Stimulated activated naive CD8-positive, alpha-beta T cell treated with anti-CD3 and anti-CD28 coated beads, Interleukin-15, Interleukin-2, amounts not matched to agents 100 U/mL and 50 U/mL, for 24 hours (primary cell): Measurements from ENCODE around the gene NID1.
"Not testable (repeated sequence)": the region's sequence is repeated elsewhere in the genome, so short reads cannot be mapped to it uniquely, and the experiment has no call there.

ENCODE experiments used
- ATAC-seq: fragments of 150-1000 bp; cut with Tn5 transposase; one replicate; pipeline ENCODE4 v1.10.0; 2021
- DNase-seq: peaks from one replicate; pipeline ENCODE4 v3.0.0; 2021

NID1 gene

DNA sequence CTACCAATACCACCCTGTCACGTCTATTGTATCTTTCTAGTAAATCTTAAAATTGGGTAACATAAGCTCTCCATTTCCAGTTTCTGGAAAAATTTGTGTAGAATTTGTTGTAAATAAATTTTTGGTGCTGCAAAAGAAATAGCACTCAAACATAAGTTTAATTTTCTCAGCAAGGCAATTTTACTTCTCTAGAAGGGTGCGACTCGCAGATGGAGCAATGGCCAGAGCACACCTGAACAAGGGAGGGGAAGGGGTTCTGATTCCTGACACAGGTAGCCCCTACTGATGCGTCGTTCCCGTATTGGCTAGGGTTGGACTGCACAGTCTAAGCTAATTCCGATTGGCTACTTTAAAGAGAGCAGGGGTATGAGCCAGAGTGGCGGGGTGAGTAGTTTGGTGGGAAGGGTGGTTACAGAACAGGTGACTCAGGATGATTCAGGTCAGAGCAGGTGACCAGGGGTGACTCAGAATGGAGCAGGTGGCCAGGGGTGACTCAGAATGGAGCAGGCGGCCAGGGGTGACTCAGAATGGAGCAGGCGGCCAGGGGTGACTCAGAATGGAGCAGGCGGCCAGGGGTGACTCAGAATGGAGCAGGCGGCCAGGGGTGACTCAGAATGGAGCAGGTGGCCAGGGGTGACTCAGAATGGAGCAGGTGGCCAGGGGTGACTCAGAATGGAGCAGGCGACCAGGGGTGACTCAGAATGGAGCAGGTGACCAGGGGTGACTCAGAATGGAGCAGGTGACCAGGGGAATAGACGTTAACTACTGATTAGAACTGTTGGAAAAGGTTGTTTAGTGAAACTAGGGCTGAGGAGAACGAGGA, 32.0 kb upstream of the NID1 start:
- ATAC-seq, result not testable (repeated sequence)
- DNase-seq, result peak; percentile 79

DNA sequence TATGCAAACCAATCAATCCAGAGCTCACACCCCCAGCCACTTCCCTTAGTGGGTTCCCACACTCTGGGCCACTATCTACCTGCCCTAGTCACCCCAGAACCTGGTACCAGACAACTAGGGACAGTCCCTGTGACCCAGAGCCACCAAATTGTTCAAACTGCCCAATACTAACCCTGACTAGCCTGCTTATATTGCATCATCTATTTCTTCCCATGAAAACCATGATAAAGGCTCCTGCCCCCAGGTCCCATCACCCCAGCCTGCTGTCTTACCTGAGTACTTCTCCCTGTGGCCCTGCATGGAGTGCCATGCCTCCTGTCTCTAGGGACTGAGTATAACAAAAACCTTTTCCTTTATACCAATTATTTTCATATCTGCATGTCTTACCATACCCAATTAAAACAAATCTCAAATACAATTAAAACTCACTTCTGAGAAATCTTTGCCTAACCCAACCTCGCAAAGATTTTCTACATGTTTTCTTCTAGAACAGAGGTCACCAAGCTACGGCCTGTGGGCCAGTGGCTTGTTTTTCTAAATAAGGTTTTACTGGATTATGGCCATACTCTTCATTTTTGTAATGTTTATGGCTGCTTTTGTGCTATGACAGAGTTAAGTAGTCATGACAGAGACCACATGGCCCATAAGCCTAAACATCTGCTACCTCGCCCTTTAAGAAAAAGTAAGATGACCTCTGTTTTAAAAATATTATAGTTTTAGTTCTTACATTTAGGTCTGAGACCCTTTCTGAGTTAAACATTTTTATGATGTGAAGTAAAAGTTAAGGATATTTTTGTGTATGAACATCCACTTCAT, 31.0 kb upstream of the NID1 start:
- no peak for DNase-seq
- no peak for ATAC-seq

DNA sequence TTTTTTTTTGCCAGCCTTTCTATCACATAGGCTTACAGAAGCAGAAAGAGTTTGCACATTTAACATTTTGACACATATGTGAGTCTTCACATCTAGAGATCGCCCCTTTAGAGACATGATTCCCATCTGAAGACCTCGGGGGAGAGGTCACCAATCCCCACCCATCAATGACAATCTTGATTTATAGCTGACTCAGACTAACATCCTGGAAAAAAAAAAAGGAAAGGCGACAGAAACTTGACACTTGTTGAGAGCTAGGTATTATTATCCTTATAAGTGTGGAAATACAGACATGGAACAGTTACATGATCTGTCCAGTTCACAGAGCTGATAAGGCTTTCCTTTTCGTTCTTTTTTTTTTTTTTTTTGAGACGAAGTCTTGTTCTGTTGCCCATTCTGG, 28.0 kb upstream of the NID1 start:
- DNase-seq (no peak), ATAC-seq (no peak)

DNA sequence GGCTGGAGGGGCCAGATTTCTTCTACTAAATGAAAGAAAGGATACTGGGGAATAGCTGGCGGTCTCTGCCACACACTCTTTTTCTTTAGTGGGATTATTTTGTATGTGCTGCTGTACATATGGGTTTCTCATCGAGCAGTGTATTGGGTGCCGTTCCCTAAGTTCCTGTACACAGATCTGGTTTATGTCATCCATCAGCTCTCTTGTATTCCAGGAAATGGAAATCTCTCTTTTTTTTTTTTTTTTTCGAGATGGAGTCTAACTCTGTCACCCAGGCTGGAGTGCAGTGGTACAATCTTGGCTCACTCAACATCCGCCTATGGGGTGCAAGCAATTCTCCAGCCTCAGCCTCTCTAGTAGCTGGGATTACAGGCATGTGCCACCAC, 27.0 kb upstream of the NID1 start:
- ATAC-seq, result no peak

DNA sequence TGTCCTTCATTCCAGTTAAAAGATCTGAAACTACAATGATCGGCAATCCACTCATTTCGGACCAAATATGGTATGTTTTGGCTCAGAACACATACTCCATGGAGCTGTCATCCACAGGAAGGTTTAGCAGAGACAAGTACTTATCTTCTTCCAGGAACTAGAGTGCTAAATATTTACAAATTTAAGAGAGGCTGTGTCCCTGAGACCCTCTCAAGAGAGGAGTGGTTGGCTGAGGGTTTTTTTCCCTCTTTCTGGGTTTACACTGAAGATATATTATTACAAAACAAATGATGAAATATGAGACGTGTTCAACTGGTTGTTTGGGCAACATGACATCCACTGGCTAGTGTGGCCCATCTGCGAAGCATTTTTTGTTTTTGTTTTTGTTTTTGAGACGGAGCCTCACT, 25.9 kb upstream of the NID1 start:
- no peak for DNase-seq
- no peak for ATAC-seq

More for the DNA sequence above, 27.0 kb upstream of the NID1 start:
- no peak for DNase-seq

DNA sequence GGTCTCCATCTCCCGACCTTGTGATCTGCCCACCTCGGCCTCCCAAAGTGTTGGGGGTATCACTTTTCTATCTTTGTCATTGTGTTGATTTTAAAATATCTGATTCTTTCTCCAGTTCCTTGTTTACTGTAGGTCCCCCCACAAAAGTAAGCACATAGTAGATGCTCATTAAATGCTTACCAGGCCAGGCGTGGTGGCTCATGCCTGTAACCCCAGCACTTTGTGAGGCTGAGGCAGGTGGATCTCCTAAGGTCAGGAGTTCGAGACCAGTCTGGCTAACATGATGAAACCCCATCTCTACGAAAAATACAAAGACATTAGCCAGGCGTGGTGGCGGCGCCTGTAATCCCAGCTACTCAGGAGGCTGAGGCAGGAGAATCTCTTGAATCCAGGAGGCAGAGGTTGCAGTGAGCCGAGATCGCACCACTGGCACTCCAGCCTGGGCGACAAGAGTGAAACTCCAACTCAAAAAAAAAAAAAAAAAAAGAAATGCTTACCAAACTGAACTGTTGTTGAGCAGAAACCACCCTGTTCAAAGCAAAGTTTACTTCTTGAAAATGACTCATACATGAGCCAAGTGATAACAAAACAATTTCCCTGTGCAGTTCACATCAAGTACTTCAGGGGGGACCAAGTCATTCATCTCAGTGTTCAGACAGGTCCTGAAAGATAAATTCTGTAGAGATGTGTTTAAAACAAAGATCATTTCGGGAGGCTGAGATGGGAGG, 24.3 kb upstream of the NID1 start:
- ATAC-seq (peak; percentile 30), DNase-seq (no peak)

DNA sequence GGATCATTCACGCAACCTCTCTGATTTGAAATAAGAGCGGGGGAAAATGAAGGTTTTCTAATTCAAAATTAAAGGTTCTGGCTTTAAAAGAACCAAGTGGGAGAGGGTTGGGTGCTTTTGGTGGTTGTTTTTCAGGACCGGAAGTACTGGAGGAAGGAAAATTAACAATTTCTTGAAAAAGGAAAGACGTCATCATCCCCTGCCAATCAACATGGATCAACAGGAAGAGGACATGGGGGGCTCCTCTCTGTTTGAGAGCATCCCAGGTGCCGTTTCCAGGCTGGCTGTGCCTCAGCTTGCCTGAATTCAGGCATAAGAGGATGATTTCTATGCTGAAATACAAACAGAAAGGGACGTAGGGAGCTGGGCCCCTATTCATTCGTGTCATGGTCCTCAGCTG, 21.6 kb upstream of the NID1 start:
- ATAC-seq, result no peak
- DNase-seq, result no peak

DNA sequence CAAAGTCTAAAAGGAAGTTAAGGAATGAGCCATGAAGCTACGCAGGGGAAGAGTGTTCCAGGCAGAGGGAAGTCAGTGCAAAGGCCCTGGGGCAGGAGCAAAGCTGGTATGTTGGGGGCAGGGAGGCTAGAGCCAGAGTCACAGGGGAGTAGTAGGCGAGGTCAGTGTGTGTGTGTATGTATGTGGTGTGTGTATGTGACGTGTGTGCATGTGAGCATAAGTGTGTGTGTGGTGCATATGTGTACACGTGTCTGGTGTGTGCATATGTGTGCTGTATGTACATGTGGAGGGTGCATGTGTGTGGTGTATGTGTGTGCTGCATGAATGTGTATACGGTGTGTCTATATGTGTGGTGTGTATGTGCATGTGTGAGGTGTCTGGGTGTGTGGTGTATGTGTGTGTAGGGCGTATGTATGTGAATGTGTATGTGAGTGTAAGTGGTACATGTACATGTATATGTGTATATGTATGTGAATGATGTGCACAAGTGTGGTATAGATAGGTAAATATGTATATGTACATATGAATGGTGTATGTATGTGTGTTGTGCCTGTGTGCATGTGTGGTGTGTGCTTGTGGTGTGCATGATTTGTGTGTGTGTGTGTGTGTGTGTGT, 20.8 kb upstream of the NID1 start:
- ATAC-seq (no peak), DNase-seq (no peak)

DNA sequence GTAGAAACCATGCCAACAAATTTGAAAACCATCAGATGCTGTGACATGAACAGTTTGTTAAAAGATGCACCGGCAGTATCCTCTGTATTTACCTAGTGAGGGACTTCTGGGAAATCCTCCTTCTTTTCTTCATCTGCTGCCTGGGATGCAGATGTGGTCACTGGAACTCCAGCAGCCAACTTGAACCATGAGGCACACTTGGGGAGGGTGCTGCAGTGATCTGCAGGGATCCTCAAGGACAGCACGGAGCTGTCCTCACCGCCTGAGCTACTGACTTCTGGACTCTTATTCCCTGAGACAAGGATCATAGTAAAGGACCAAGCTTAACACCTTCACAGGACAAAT, 19.5 kb upstream of the NID1 start:
- ATAC-seq, result no peak
- DNase-seq, result no peak

DNA sequence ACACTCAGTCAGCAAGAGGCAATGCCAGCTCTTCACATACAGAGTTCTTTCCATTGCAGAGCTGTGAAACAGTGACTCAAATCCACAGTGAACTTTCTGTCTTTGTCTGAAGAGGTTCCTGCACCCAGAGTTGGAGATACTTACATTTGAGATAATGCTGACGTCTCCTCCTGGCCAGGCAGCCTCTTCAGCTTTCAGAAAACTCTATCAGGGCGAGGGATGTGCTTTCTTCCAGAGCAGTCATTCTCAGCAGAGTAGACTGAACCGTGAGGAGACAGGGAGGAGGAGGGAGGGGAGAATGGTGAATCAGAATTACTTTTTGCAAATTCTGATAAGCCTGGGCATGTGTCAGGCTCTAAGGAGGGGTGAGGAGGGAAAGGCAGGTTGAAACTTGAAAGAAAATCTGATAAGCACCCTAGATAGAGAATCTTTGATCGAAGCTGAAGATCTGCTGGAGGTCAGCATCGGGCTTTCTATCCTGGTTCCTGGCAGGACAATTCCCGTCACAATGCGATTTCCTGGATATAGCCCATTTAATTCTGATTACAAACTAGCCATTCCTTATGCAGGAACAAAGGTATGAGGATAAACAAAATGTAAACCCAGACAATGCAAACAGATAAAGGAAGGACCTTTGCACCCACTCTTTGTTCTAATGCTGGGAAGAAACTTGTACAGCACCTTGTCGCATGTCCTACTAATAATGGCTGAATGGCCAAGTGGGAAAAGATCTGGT, 18.9 kb upstream of the NID1 start:
- ATAC-seq (peak; percentile 40), DNase-seq (no peak)

DNA sequence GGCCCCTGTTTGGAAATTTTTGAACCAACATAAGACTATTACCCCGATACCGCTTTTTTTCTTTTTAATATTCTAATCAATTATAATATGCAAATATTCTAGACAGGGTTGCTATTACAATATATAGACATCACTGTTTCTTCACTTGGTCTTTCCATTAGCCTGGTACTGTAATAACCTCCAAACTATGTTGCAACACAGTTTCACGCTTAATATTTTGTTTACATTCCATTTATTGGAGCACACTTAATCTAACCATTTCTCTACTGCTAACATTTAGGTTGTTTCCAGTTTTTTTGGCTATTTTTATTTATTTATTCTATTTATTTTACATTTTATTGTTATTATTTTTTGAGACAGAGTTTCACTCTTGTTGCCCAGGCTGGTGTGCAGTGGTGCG, 17.6 kb upstream of the NID1 start:
- no peak for ATAC-seq

DNA sequence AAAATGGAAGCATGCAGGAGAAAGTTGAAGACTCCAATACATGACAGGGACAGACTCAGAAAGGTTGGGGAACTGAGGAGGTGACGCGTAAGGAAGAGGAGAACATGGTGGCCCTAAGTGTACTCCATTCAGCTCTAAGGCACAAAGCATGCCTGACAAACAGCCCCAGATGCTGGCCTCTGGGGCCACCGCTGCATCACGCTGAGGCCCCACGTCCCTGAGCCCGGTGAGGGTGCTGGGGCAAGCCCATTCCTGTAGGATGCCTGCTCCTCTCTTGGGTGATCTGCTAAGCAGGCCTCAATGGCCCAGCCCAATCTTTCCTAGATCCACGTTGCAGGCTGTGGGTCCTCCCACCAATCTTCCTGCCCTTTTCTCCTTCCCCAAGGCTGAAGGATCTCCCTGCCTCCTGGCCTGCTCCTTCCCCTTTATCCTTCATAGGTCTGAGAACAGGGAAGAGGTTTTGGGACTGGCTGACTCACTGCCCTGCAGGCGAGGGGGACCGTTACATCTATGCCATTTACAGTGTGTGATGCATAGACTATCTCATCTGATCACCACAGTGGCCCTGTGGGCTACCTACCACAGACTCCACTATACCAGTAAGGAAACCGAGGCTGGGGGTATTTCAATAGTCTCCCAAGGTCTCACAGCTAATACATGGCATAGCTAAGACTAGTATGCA, 16.8 kb upstream of the NID1 start:
- ATAC-seq, result peak; percentile 32
- no peak for DNase-seq

More for the DNA sequence above, 17.6 kb upstream of the NID1 start:
- no peak for DNase-seq

DNA sequence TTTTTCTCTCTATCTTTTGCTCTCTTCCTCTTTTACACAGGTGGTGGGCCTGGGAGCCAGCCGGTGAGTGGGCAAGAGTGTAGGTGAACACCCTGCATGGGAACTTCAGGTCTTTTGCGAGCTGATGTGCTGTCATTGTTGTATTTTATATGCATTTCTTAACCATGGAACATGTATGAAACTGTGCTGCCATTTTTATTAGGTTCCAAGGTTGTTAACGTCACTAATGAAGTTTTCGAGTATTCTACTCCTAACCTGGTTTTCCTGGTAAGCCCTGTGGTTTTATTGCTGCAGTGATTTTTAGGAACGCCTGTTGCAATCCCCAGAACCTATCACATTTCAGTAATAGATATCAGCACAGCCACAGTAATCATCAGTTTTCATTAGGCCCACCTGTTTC, 14.8 kb upstream of the NID1 start:
- ATAC-seq (no peak), DNase-seq (no peak)

DNA sequence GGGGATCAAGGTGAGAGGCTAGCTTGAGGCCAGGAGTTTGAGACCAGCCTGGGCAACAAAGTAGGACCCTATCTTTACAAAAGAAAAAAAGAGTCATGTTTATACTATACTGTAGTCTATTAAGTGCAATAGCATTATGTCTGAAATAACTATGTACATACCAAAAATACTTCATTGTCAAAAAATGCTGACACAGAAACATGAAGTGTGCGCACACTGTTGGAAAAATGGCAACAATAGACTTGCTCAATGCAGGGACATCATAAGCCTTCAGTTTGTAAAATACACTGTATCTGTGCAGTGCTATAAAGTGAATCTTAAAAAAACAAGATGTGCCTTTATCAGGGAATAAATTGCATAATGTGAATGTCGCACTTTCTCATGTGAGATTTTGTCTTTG, 14.1 kb upstream of the NID1 start:
- ATAC-seq, result no peak
- no peak for DNase-seq

DNA sequence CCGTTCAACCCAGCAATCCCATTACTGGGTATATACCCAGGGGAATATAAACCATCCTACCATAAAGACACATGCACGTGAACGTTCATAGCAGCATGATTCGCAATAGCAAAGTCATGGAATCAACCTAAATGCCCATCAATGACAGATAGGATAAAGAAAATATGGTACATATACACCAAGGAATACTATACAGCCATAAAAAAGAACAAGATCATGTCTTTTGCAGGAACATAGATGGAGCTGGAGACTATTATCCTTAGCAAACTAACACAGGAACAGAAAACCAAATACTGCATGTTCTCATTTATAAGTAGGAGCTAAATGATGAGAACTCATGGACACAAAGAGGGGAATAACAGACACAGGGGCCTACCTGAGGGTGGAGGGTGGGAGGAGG, 13.2 kb upstream of the NID1 start:
- not testable (repeated sequence) for ATAC-seq, DNase-seq

DNA sequence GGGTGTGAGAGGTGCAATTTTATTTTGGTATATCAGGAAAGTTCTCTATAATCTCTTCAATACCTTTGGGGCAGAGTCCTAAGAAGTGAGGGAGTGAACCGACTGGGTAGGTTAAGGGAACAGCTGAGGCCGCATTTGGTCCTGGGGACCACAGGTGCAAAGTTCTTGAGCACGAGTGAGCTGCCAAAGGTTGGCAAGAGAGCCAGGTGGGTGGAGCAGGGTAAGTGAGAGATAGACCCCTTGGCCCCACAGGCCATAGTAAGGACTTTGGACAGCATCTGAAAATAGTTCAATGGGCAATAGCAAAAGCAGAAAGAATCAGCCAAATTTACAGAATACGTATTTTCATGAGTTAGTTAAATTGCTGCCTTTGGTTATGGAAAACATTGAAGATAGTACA, 11.0 kb upstream of the NID1 start:
- no peak for DNase-seq
- no peak for ATAC-seq

DNA sequence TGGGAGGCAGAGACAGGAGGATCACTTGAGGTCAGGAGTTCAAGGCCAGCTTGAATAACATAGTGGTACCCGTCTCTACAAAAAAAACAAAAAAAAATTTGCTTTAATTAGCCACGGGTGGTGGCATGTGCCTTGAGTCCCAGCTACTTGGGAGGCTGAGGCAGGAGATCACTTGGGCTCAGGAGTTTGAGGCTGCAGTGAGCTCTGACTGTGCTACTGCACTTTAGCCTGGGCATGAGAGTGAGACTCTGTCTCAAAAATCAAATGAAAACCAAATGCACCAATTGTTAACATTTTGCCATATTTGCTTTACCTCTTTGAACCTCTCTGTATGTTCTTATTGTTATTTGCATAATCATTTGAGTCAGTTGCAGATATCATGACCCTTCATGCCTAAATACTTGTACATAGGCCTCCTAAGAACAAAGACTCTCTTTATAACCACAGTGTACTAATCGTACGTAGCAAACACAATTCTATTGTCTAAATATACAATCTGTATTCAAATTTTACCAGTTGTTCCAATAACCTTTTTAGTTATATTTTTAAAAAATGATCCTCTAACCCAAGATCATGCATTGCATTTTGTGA, 8.5 kb upstream of the NID1 start:
- no peak for ATAC-seq
- no peak for DNase-seq

DNA sequence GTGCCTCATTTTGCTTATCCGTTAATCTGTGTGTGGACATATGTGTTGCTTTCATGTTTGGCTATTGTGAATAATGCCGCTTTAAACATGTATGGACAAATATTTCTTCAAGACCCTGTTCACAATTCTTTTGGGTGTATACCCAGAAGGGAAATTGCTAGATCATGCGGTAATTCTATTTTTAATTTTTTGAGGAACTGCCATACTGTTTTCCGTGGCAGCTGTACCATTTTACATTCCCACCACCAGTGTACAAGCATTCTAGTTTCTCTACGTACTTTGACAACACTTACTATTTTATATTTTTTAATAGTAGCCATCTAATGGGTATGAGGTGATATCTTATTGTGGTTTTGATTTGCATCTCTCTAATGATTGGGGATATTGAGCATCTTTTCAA, 7.1 kb upstream of the NID1 start:
- DNase-seq (no peak), ATAC-seq (no peak)

DNA sequence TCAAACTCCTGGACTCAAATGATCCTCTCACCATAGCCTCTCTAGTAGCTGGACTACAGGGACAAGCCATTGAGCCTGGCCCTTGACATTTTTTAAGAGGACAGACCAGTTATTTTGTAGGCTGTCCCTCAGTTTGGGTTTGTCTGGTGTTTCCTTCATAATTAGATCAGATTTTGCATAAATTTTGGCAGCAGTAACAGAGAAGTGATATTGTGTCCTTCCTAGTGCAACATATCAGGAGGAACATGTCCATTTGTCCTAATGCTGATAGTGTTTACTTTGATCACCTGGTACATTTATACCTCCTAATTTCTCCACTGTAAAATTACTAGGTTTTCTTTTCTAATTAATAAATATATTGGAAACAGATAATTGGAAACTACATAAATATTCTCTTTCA, 5.9 kb upstream of the NID1 start:
- DNase-seq (no peak), ATAC-seq (no peak)

DNA sequence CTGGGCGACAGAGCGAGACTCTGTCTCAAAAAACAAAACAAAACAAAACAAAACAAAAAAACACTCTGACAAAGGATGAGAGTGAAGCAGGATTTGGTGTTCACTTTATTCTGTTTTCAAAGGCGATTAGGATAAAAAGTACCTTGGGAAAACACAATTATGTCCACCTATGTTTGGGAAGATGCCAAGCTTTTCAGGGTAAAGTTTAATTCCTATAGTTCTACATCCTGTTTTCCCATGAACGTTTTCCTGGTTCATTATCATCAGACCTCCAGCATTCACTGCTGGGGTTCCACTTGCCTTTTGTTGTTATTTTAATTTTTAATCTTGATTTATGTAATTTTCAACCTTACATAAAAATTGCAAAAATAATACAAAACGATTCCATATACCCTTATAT, 4.9 kb upstream of the NID1 start:
- ATAC-seq, result no peak
- no peak for DNase-seq
